CD4-positive, alpha-beta T cell treated with Interleukin-4 for 1 hour (primary cell): ENCODE measurements around the gene FAM83C.

Source experiments
- DNase-seq, 2 donors: peaks; one replicate each; pipeline ENCODE4 v3.0.0-alpha.2; 2020 to 2022

FAM83C gene

DNA sequence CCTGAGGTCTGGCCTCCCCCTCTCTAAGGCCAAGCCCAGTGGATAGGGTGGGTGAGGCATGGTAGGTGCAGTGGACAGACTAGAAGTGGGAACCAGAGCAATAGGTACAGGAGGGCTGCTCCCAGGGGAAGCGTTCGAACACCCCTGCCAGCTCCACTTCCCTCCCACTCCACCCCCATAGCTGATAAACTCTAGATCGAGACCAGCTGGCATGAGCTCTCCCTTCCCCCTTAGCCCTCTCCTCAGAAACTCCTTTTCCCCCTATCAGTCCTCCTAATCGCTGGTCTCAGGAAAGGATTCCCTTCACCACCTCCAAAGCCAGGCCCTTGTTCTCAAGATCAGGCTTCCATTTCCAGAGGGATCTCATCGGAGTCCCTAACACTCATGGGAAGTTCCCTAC lies 6.0 kb upstream of the FAM83C start:
- no peak for DNase-seq

DNA sequence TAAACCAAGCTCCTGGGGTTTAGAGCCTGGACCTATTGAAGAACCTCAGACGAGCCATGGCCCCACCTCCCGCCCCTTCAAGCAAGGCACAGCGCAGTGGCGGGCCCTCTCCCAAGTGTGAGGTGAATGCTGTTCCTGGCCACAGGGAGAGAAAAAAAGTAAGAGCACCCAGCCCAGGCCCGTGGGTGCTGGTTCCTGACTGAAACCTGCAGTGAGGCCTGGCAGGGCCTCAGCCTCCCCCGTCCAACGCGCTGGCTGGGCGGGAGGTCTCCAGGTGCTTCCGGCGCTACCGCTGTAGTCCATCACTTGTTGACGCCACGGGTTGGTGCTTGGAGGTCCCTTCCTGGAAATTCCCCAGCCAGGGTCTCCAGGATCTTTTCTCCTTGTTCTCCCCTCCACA lies 5.5 kb upstream of the FAM83C start:
- DNase-seq, result no peak

DNA sequence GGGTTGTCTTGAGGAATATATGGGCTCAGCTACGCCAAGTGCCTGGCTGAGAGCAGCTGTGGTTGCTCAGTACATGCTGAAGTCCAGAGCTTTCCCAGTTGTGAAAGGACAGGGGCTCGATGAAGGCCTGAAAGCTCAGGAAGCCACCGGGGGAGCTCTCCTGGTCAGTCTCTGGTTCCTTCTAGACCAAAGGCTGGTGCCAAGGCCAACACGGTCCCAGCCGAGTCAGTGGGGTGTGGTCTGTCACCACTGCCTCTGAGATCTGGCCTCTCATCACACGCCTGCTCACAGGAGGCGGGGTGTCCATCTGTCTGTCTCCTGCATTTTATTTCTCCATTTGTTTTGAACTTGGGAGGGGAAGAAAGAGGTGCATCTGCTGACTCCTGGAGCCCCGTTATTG lies 4.9 kb upstream of the FAM83C start:
- no peak for DNase-seq

DNA sequence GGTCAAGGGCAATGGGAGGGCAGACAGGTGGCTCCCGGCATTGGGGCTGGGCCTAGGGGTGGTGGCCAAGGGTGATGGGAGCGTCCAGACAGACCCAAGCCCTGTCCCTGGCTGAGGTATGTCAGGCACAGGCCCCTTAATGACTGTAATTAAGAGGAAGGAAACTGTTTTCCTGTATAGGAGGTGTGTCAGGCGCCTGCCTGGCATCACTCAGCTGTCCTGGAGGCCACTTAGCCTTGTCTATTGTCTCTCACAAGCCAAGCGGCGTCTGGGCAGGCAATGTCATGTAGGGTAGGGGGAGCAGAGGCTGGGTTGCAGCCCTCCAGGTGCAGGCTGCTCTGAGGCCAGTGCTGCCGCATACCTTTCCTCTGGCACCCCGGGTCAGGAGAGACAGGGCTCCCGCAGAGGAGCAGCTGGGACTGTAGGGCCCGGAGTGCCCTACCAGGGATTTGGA lies 3.9 kb upstream of the FAM83C start:
- no peak for DNase-seq

DNA sequence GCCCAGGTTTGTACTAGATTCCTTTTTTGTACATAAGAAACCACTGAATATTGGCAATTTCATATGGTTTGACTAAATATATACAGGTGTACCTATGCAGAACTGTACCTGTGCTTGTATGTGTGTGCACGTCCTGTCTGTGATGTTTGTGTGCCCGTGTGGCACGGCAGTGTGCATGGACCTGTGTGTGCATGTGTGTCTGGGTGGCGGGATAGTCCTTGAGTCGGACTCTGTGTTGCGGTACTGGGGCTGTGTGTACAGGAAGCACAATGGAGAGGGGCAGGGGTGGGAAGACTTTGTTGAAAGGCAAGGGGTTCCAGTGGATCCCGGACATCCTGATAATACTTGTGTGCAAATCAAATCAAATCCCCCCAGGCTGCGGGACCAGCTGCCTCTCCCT lies 3.4 kb upstream of the FAM83C start:
- DNase-seq, result no peak

DNA sequence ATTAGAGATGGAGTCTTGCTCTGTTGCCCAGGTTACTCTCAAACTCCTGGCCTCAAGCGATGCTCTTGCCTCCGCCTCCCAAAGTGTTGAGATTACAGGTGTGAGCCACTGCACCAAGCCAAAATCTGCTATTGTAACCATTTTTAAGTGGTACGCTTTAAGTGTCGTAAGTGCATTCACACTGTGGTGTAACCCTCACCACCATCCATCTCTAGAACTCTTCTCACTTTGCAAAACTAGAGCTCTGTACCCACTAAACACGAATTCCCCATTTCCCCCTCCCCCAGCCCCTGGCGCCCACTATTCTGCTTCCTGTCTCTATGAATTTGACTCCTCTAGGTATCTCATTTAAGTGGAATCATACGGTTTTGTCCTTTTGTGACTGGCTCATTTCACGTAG lies 2.8 kb upstream of the FAM83C start:
- DNase-seq, result no peak

DNA sequence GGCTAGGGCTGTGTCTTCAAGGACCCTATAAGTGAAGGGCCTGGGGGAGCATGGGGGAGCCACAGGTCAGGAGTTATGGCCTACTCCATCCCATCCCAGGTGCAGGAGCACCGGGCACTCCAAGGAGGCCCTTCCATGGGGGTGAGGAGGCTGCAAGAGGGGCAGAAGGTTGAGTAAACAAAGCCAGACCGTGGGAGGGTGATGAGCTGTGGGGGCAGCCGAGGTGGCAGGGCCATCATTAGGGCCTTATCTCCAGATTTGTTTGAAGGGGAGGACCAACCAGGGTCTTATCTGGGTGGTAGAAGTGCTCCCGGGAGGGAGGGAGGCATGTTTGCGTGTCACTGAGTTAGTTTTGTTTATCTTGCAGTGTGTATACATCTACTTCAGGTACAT lies 2.1 kb upstream of the FAM83C start:
- no peak for DNase-seq

DNA sequence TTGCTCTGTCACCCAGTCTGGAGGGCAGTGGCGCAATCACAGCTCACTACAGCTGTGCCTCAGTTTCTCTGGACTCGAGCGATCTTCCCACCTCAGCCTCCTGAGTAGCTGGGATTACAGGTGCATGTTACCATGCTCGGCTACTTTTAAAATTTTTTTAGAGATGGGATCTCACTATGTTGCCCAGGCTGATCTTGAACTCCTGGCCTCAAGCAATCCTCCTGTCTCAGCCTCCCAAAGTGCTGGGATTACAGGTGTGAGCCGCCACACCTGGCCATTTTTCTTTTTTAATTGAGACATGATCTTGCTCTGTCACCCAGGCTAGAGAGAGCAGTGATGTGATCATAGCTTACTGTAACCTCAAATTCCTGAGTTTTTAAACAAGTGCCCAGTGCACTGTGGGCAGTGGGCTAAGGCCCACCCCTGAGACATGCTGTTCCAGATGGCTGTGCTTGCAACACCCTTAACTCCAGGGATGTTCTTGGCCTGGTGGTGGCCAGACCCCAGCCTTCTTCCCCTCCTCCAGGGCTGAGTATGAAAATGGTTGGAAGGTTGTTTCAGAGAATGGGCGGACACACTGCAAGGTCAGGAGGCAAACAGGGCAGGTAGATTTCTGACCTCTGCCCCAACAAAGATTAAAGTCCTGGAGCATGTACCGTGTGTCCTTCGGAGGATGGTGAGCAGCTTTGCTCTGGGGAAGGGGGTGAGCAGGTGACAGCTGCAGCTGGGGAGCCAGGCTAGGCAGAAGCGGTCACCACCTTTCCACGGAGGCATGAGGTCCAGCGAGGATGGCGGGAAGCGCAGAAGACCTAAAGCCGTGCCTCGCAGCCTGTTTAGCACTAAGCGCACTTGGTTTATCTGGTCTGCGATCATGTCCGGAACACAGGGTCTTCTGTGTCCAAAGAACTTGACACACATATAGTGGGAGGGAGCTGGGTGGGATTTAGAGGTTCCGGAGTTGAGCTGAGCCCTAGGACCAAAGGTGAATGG lies 1.4 kb upstream of the FAM83C start:
- no peak for DNase-seq

DNA sequence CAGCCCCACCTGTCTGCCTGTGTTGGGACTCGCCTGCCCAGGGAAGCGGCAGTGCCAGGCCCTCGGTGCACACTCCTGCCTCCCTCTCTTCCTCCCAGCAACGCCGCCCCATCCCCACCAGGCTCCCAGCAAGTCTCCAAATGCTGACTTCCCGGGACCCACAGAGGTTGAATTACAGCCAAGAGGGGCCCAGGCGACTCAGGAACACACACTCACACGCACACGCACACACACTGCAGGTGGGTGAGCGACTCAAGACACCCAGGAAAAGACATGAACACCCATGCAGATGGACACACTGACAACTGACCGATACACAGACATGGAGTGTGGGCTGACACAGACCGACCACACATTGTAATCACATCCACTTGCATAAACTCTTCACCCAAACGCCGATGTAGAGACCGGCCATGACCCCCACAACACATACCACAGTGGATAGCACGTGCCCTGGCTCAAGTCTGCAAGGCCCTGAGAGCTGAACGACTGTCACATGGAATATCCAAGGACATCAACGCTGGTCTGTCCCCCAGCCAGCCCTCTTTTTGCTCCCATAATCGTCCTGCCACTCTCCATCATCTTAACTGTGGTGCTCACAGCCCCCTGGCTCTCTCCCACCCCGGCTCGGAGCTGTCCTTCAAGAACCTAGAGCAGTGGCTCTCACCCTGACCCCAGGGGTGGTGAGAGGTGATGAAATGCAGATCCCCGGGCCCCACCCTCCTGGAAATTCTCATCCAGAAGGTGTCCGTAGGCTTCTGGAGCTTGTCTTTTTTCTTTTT lies 470 bp upstream of the FAM83C start:
- no peak for DNase-seq

DNA sequence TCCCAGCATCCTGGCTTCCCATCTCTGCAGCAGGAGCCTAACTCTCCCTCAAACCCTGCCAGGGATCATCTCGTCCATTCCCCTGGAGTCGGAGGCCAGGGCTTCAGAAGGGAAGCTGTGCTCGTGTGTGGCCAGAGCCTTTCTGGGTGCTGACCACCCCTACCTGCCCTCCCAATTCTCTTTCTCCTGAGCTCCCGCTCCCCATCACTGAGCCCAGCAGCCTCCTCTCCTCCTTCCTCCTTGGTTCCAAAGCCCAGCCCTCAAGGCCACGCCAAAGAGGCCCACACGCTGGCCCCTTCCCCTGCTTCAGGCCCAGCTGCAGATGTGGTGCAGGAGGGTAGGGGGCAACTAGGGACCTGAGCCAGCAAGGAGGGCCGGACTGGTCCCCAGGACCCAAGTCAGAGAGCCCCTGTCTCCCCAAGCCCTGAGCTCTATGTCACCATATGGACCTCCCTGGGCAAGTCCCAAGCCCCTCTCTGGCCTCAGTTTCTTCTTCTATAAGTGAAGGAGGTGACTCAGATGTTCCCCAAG lies 1.3 kb downstream of the FAM83C start:
- DNase-seq, result no peak

DNA sequence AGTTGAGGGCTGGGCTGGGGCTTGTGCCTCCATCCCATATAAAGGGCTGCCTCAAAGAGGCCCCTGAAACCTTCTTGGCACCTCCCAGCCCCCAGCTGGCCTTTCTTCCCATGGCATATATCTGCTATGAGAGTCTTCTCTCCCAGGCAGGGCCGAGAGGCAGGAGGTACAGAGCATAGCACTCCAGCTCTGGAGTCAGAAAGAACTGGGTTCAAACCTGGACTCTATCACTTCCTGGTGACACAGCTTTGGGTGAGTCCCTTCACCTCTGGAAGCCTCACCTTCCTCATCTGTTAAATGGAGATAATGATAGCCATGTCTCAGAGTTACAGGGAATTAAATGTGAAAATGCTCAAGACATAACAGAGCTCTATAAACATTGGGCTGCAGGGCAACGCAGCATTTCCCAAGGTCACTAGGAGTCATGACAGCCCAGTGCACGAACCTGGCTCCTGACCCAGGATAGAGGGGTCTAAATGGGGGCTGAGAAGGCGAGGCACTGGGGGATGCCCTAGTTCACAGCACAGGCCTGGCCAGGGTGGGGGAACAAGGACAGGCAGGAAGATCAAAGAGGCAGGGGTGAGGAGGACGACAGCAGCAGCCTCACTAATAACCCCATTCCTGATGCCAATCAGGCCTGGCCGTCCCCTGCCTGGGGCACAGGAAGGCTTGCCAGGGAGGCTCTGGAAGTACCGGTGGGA lies 1.9 kb downstream of the FAM83C start:
- no peak for DNase-seq

DNA sequence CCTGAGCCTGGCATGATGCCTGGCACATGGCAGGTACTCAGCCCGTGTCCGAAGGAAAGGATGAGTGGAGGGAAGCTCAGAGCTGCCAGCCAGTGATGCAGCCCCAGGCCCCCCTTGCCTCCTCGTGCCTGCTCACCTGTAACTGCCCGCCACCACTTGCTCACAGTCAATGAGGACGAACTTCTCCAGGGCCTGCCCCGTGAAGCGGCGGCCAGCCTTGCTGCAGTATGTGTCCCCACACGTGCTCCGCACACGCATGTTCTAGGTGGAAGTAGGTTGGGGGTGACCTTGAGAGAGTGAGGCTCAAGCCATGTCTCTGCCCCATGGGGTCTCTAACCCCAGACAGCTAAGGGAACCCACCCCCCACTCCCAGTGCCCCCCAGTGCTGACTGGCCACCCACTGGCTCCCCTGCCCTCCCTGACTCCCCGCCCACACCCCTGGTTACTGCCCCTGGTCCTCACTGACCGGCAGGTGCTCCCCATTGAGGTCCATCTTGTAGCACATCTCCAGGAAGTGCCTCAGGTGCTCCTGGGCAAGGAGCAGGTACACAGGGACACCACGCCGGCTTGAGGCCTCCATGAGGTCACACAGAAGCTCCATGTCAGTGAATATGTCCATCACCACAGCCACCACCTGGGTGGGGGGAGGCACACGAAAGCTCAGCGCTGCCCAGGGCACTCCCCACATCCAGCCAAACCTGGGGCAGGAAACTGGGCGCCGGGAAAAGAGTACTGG lies 3.7 kb downstream of the FAM83C start:
- no peak for DNase-seq

DNA sequence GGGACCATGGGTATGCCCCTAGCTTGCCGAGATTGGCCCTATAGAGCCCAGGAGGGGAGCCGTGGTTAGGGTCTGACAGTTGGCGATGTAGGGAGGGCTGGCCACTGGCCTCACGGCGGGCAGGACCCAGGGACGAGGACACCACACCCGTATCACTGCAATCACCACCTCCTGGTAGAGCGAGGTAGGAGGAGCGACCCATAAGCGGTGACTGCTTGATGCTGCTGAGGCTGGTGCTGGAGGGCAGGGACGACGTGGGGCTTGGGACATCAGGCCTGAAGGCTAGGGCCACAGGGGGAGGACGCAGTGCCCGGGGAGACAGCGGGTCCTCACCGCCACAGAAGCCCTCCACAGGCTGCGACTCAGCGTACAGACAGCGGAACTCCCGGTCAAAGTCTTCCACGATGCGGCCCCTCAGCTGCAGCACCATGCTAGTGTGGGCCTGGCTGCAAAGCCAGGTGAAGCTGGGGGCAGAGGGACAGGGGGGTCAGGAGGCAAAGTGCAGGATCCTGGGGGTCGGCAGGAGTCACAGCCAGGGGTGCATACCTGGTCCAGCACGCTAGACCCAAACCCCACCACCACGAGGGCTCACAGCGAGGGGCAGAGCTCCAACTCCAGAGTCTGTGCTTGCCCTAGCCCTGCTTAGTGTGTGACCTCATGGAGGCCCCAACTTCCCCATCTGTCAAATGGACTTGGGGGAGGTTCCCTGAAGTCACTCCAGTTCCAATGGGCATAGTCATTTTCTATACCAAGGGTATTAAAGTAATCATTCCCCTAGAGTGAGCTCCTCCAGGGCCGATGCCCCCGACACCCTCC lies 4.5 kb downstream of the FAM83C start:
- DNase-seq, result no peak

DNA sequence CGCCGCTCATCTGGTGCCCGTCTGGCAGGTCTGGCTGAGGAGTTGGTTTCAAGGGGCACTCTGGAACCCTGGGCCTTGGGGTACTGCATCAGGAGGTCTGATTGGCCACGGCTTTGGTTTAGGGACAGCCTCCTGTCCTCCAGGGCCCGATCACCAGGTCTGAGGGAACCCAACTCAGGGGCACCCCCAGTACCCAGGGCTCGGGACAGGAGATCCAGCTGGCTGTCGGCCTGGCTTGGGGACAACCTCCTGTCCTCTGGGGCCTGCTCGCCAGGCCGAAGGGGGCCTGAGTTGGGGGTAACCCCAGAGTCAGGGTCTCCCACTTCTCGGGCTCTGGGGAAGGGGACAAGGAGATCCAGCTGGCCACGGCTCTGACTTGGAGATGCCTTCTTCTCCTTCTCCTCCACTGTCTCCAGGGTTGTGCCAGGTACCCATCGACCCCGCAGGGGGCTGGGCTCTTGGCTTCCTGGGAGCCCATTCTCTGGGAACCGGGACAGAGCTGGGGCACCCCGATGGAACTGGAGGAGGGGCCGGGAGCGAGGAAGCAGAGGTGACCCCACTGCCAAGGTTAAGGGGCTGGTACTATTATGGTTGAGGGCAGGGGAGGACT lies 5.2 kb downstream of the FAM83C start:
- no peak for DNase-seq

DNA sequence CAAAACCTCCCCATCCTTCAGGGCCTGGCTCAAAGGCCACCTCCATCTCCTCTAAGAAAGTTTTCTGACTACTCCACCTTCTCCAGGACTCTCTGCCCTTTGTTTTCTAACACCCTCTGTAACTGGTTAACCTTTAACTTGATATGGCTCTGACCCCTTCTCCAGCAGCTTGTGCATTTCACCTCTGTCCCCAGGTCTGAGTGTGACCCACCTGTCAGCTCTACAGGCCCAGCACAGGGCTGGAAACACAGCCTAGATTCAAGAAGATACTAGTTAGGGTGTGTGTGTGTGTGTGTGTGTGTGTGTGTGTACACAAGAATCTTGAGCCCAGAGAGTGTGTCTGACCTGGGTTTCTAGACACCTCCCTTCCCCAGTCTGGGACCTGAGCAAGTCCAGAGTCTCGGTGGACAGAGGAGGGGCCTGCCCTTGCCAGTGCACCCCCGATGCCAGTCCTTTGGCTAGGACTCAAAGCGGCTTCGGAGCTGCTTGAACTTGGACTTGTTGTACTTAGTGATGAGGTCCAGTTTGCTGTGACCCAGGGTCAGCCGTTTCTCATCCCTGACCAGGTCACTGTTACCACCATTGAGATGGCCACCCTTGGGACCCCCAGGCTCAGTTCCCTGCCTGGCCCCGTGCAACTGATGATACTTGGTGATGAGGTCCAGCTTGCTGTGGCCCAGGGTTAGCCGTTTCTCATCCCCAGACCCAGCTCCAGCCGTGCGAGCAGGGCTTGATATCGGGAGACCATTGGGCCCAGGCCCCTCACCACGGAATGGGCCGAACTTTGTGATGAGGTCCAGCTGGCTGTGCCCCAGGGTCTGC lies 5.9 kb downstream of the FAM83C start:
- no peak for DNase-seq

DNA sequence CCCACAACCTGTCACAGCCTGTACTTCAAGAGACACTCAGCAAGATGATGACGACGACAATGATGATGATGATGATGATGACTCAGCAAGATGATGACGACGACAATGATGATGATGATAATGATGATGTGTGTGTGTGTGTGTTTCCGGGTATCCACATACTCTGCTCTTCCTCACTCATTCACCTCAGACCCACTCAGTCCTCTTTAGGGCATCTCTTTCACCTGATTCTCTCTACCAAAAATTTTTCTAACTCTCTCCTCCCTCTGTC lies 6.5 kb downstream of the FAM83C start:
- no peak for DNase-seq

DNA sequence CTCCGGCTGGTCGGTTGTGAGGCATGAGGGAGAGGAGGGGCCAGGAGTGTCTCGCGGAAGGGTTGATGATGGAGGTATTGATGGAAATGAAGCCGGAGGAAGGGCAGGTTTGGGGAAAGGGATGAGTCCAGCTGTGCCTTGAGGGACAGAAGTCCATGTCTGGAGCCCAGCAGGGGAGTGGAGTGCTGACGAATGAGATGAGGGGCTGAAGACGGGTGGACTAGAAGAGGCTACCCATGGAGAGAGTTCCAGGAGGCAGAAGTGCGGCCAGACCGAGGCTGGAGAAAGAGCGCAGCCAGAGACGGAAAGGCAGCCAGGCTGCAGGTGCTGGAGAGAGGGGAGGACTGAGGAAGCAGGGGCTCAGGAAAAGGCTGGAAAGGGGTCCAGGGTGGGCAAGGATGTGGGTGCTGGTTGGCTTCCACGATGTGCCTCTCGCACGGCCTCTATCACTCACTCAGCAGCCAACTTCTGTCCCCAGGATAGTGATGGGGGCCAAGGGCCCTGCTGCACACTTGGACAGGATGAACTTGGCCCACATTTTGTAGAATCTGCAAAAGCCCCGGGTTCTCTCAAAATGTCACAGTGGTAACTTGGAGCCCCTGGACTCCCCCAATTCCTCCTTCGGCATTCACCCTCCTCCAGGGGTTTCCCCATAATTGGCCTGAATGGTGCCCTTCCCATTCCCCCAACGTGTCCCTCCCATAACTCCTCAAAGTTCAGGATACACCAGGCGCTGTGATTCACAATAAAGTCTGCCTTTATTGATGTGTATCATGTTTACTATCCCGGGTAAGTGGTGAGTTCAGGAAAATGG lies 7.0 kb downstream of the FAM83C start:
- no peak for DNase-seq

DNA sequence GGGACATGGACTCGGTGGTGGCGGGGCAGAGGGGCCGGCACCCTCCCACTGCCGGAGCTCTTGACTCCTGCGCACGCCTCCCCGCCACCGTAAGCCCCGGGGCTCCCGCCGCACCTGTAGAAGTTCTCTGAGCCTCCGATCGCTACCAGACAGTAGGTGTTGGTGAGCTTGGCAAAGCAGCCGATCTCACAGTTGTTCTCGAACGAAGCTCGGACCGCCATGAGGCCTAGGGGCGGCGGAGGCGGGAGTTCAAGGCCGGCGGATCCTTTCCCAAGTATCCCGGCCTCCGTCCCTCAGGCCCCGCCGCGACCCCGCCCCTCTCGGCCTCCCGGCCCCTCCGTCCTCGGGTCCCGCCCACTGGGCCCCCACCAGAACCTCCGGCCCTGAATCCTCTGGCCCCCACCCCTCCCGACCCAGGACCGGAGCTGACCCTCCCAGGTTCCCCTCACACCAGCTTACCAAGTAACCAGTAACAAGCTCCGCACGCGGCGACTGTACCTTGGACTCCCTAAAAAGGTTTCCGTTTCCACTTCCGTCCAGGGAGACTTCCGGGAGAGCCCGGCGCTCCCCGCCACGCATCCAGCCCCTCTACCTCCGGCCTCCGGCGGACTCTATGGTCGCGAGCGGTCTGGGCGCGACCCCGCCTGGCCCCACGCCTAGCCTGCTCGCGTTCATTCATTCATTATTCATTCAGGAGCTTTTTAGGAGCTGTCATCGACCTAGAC lies 7.8 kb downstream of the FAM83C start, which contains the start of gene EIF6:
EIF6 (minus strand) TSS at position 506 of the 725 bp plus-strand sequence; CDS start at position 221, 285 bp downstream.
- DNase-seq, result peak; percentile 81 to 83
